Pancreas (tissue), 10 donors: ENCODE measurements around the gene CACFD1. TPM values are rescaled to one million over a fixed set of nuclear protein-coding genes. Genes with fewer than 3 reads are reported as not detected.

Experiments
- ATAC-seq, 4 donors: fragments of 200-7000 bp; cut with Tn5 transposase; one replicate each; pipeline versions ENCODE4 v1.8.0 to v1.9.1; 2020; ENCODE audit warnings: mild to moderate bottlenecking in 4 of 4, moderate library complexity in 4 of 4
- DNase-seq, 6 donors: peaks; one replicate each; pipeline ENCODE4 v3.0.0-alpha.2; 2020
- FAIRE-seq: peaks from 2 replicates; lab custom pipeline; 2012; peaks lifted over from hg19 to GRCh38; lab: Jason Lieb, UNC
- H3K27ac ChIP-seq, 4 donors: fragments of 200-600 bp; sonication (generic); 1 replicate in 3 of 4; 2 replicates in 1 of 4; pipeline versions ENCODE4 v1.5.0 to v1.8.0; 2020
- H3K27me3 ChIP-seq, 4 donors: fragments of 200-600 bp; one replicate each; pipeline ENCODE4 v1.8.0; 2021
- H3K36me3 ChIP-seq, 3 donors: fragments of 200-600 bp; sonication (generic) in 1 of 3; one replicate each; pipeline versions ENCODE4 v1.5.0 to v1.8.0; 2020 to 2021
- H3K4me1 ChIP-seq, 3 donors: fragments of 200-600 bp; one replicate each; pipeline ENCODE4 v1.8.0; 2021
- H3K4me3 ChIP-seq, 4 donors: fragments of 200-600 bp; sonication (generic) in 2 of 4; one replicate each; pipeline versions ENCODE4 v1.5.0 to v1.8.0; 2020 to 2021
- H3K9me3 ChIP-seq, 4 donors: fragments of 200-600 bp; one replicate each; pipeline ENCODE4 v1.8.0; 2021
- CTCF ChIP-seq, 4 donors: fragments of 200-600 bp; sonication (generic) in 3 of 4; IDR thresholded peaks; one replicate each; pipeline versions ENCODE4 v1.5.0 to v1.8.0; 2021; ENCODE audit warnings: antibody characterized with exemption in 4 of 4
- WGBS, 2 donors: extraction: QIAGEN DNeasy Blood & Tissue Kit; methylation state at CpG; one replicate each; pipeline ENCODE4 v1.1.7; 2013; 5-methylcytosine and 5-hydroxymethylcytosine counted together
- intact Hi-C, 3 donors: fragments of 100-400 bp; cut with DNase I; formaldehyde crosslinking; loops; one replicate each; pipeline versions ENCODE4 v1.11.1 to v1.14.2; 2022
- polyA plus RNA-seq, 2 donors: library from polyadenylated mRNA; stranded (reverse); fragments of 200-250 nt; gene quantifications; one replicate each; pipeline ENCODE4 v1.2.3, GENCODE V29; 2013
- total RNA-seq, 6 donors: library from RNA; stranded (reverse); fragmentation: NEBNext Ultra II Directional in 4 of 6; extraction: Animal tissue kit (Norgen Biotek cat#: 25700) in 4 of 6; gene quantifications; one replicate each; pipeline versions ENCODE4 v1.2.1 to v1.2.4, GENCODE V29; 2021 to 2023
- donor health status: healthy with polysubstance abuse.
- donor health status: DM: no; HTN: no; CAD: no; lungs with moderate emphysema.
- donor health status: DM: no; HTN: no; CAD: no.
- donor health status: control.
- donor health status: control.
- donor health status: Bipolar disorder and iron deficiency.
- donor health status: DM: yes; HTN: yes; CAD: no.
- donor health status: DM: no; HTN: no; CAD: no.
- donor health status: DM: no; HTN: no; CAD: no.
- donor health status: DM: yes; HTN: yes; CAD: no.

CACFD1 gene
- total and polyA plus RNA-seq, 8 donors = 15.6 to 26.2 (median 19.0) TPM

GRCh38 chr9:133453651-133454050 is 6.1 kb upstream of the CACFD1 start:
- Histone ChIP-seq H3K27me3 (no peaks in the 10 kb centered on the region), H3K27ac (no peak overlapping the region), H3K4me1 (no peaks in the 10 kb centered on the region), H3K4me3 (no peak overlapping the region), H3K9me3 (no peaks in the 10 kb centered on the region), H3K36me3 (no peaks in the 10 kb centered on the region)
- DNase-seq (no peak), FAIRE-seq (no peak), ATAC-seq (no peak)
- TF ChIP-seq CTCF (IDR thresholded peaks at IDR 0.05) = no peak
- intact Hi-C loops = no loop called here
- WGBS, 2 donors = 79 to 85% methylated on average over 11 of the region's 11 CpGs

DNA sequence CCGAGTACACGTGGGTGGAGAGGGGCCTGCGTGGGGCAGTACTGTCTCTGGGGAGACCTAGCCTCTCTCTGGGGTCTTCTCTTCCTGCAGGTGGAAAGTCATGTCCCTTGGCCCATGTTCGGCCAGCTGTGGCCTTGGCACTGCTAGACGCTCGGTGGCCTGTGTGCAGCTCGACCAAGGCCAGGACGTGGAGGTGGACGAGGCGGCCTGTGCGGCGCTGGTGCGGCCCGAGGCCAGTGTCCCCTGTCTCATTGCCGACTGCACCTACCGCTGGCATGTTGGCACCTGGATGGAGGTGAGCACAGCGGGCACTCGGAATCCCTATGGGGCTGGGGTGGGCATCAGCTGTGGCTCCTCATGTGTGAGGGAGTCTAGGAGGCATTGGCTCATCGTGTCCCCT is 5.5 kb upstream of the CACFD1 start:
- H3K36me3 ChIP-seq = no peaks in the 10 kb centered on the region
- intact Hi-C loops = no loop called here
- no peaks in the 10 kb centered on the region for H3K9me3 ChIP-seq
- DNase-seq (no peak), FAIRE-seq (no peak), ATAC-seq (no peak)
- 84 to 90% methylated on average over 19 of the region's 19 CpGs for whole genome bisulfite sequencing, 2 donors
- H3K4me3 ChIP-seq = no peak overlapping the region
- no peak for TF ChIP-seq CTCF (IDR thresholded peaks at IDR 0.05)
- no peak overlapping the region for H3K27ac ChIP-seq
- H3K27me3 ChIP-seq = no peaks in the 10 kb centered on the region
- no peaks in the 10 kb centered on the region for H3K4me1 ChIP-seq

GRCh38 chr9:133454943-133455673 is 4.7 kb upstream of the CACFD1 start:
- no peak for FAIRE-seq

DNA sequence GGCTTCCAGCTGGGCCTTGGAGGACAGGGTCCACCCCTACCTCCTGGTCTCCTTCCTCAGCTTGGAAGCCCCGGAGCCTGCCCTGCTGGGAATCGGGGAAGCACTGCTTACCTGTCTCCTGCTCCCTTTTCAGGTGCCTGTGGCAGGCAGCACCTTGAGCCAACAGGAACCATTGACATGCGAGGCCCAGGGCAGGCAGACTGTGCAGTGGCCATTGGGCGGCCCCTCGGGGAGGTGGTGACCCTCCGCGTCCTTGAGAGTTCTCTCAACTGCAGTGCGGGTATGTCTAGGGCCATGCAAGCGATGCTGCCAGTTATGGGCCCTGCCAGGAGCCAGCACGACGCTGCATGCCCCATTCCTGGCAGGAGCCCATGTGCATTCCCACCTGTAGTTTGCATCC is 3.8 kb upstream of the CACFD1 start:
- 91 to 92% methylated on average over 11 of the region's 11 CpGs for WGBS, 2 donors
- no peak for DNase-seq
- intact Hi-C loops = no loop called here
- Histone ChIP-seq H3K9me3 (no peaks in the 10 kb centered on the region), H3K4me1 (peaks cover 0 to 6% (median under 1%) of the 10 kb centered on the region in 3 donors), H3K27me3 (no peaks in the 10 kb centered on the region), H3K4me3 (no peak overlapping the region), H3K36me3 (no peaks in the 10 kb centered on the region), H3K27ac (no peak overlapping the region)
- ATAC-seq = no peak
- no peak for FAIRE-seq
- no peak for TF ChIP-seq CTCF (IDR thresholded peaks at IDR 0.05)

More at GRCh38 chr9:133454943-133455673, 4.7 kb upstream of the CACFD1 start:
- ATAC-seq (no peak), DNase-seq (no peak)
- Histone ChIP-seq H3K36me3 (no peaks in the 10 kb centered on the region), H3K4me3 (no peak overlapping the region), H3K27ac (no peak overlapping the region), H3K9me3 (no peaks in the 10 kb centered on the region), H3K4me1 (no peaks in the 10 kb centered on the region), H3K27me3 (no peaks in the 10 kb centered on the region)
- 92 to 95% methylated on average over 20 of the region's 20 CpGs for WGBS, 2 donors
- intact Hi-C loops = no loop called here
- TF ChIP-seq CTCF (IDR thresholded peaks at IDR 0.05) = no peak

DNA sequence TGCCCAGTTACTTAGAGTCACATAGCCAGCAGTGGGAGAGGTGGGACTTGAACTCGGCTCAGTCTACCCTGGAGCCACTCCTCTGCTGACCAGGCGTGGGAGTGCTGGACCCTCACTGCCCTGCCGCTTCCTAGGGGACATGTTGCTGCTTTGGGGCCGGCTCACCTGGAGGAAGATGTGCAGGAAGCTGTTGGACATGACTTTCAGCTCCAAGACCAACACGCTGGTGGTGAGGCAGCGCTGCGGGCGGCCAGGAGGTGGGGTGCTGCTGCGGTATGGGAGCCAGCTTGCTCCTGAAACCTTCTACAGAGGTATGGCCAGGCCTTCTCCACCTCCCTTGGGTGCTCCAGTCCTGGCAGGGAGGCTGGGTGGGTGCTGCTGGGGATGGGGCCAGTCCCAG is 3.4 kb upstream of the CACFD1 start:
- intact Hi-C loops = no loop called here
- no peaks in the 10 kb centered on the region for H3K36me3 ChIP-seq
- H3K4me3 ChIP-seq = no peak overlapping the region
- ATAC-seq (no peak), FAIRE-seq (no peak), DNase-seq (no peak)
- no peak overlapping the region for H3K27ac ChIP-seq
- H3K9me3 ChIP-seq = no peaks in the 10 kb centered on the region
- TF ChIP-seq CTCF (IDR thresholded peaks at IDR 0.05) = no peak
- WGBS, 2 donors = 92 to 98% methylated on average over 9 of the region's 9 CpGs
- peaks cover 0 to 9% (median 6%) of the 10 kb centered on the region in 3 donors for H3K4me1 ChIP-seq
- no peaks in the 10 kb centered on the region for H3K27me3 ChIP-seq
